ENCODE data around the gene DUSP28. TPM values are rescaled to one million over a fixed set of nuclear protein-coding genes. Genes with fewer than 3 reads are reported as not detected.

Gene DUSP28
- total and polyA plus RNA-seq, 4 donors, result 1.9 to 4.1 (median 3.0) TPM

DNA sequence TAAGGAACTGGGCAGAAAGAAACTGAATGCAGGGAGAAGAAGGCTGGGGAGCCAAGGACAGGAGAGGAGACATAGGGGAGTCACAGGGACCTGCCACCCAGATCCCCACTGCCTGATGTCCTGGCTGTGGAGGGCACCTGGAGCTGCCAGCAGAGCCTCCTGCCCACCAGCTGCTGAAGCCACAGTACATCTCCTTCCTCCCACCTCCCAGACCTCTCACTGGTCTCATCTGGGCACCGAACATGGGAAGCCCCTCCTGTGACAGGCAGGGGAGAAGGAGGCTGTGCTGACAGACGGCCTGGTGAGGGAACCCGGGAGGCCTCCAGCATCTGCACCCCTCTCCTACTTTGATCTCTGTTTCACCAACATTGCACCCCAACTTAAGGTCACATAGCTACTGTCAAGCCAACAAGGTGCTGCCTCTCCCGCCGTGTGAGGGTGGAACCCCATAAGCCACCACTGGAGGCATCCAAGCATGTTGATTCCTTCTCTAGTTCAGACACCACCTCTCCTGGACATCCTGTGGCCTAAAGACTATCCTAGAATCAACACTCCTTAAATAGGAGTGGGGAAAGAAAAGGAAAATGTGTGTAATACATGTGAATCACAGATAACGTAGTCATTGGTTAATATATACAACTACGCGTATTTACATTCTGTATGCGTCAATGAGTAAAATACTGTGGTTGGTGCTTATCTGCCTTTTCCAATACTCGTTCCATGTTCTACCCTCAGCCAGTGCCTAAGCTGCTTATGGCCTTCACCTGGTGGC lies 4.6 kb downstream of the DUSP28 start:
- 83% methylated on average over 10 of the region's 10 CpGs for WGBS
- Histone ChIP-seq H3K9me3 (ENCODE audit: control insufficient read depth in 4 of 4, low read length in 3 of 4) (no peaks in the 10 kb centered on the region), H3K4me1 (ENCODE audit: control insufficient read depth in 4 of 4, insufficient read depth in 4 of 4, low read length in 3 of 4) (peaks cover 19 to 50% (median 37%) of the 10 kb centered on the region in 4 donors), H3K4me3 (ENCODE audit: low read depth in 1 of 3, low read length in 3 of 3) (no peak overlapping the region), H3K36me3 (ENCODE audit: control insufficient read depth in 4 of 4, insufficient read depth in 3 of 4, low read depth in 1 of 4, low read length in 3 of 4) (no peaks in the 10 kb centered on the region), H3K27me3 (ENCODE audit: control insufficient read depth in 4 of 4, insufficient read depth in 4 of 4, low read length in 3 of 4) (no peaks in the 10 kb centered on the region), H3K9ac (ENCODE audit: low read depth in 1 of 2, low read length in 2 of 2) (peak overlapping the region in 1 of 2 donors; percentile 20), H3K27ac (ENCODE audit: low read depth in 1 of 2, low read length in 2 of 2) (peak overlapping the region; percentile 68 to 69)
- TF ChIP-seq, protein P1, sequence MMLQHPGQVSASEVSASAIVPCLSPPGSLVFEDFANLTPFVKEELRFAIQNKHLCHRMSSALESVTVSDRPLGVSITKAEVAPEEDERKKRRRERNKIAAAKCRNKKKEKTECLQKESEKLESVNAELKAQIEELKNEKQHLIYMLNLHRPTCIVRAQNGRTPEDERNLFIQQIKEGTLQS (IDR thresholded peaks at IDR 0.05), result no peak
- TF ChIP-seq, protein P2, sequence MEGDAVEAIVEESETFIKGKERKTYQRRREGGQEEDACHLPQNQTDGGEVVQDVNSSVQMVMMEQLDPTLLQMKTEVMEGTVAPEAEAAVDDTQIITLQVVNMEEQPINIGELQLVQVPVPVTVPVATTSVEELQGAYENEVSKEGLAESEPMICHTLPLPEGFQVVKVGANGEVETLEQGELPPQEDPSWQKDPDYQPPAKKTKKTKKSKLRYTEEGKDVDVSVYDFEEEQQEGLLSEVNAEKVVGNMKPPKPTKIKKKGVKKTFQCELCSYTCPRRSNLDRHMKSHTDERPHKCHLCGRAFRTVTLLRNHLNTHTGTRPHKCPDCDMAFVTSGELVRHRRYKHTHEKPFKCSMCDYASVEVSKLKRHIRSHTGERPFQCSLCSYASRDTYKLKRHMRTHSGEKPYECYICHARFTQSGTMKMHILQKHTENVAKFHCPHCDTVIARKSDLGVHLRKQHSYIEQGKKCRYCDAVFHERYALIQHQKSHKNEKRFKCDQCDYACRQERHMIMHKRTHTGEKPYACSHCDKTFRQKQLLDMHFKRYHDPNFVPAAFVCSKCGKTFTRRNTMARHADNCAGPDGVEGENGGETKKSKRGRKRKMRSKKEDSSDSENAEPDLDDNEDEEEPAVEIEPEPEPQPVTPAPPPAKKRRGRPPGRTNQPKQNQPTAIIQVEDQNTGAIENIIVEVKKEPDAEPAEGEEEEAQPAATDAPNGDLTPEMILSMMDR (IDR thresholded peaks at IDR 0.05; ENCODE audit: low read depth, low read length, missing input control), result no peak
- TF ChIP-seq YY1 (IDR thresholded peaks at IDR 0.05) (no peak), RAD21 (IDR thresholded peaks at IDR 0.05) (no peak)
- DNase-seq (ENCODE audit: low spot score), result no peak

DNA sequence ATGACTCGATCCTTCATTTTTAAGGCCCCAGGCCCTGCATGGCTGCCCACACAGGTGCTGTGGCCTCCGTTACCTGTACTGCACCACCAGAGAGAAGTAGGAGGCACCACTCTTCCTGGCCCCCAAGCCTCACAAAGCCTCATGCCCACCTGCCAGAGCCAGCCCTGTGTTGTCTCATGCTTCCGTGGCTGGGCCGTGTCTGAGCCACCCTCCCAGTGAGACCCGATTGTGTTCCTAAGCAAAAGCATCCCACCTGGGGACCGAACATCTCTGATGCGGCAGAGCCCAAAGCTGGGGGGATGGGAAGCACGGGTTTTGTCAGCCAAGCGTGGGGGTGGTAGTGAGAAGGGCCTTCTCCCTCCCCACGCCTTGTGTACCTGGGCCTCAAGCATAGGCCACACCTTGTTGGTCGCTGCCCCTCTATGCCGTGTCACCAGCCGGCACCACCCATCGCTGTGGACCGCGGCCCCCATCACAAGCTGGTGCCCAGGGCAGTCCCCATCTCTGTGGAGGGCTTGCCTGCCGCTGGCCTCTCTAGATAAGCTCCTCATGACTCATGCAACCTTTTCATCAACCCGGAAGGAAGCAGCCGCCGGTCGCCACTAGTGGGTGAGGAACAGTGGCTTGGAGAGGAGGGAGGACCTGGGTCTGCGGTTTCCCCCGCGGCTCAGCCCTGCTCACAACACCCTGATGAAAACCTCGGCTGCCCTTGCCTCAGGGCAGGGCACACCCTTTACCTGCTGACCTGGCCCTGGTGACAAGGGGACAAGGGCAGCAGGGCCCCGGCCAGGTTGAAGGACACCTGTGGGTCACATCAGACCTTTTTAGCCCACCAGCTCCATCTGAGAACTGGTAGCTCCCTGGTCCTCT lies 5.4 kb downstream of the DUSP28 start:
- Histone ChIP-seq H3K9me3 (ENCODE audit: control insufficient read depth in 4 of 4, low read length in 3 of 4) (no peaks in the 10 kb centered on the region), H3K4me3 (ENCODE audit: low read depth in 1 of 3, low read length in 3 of 3) (no peak overlapping the region), H3K27me3 (ENCODE audit: control insufficient read depth in 4 of 4, insufficient read depth in 4 of 4, low read length in 3 of 4) (no peaks in the 10 kb centered on the region), H3K27ac (ENCODE audit: low read depth in 1 of 2, low read length in 2 of 2) (peak overlapping the region; percentile 68 to 82), H3K36me3 (ENCODE audit: control insufficient read depth in 4 of 4, insufficient read depth in 3 of 4, low read depth in 1 of 4, low read length in 3 of 4) (no peaks in the 10 kb centered on the region), H3K9ac (ENCODE audit: low read depth in 1 of 2, low read length in 2 of 2) (peak overlapping the region; percentile 20 to 29), H3K4me1 (ENCODE audit: control insufficient read depth in 4 of 4, insufficient read depth in 4 of 4, low read length in 3 of 4) (peaks cover 26 to 51% (median 43%) of the 10 kb centered on the region in 4 donors)
- WGBS, result 57% methylated on average over 26 of the region's 26 CpGs
- peak; percentile 78 to 80 for TF ChIP-seq JUND (IDR thresholded peaks at IDR 0.05)
- TF ChIP-seq, protein P3, sequence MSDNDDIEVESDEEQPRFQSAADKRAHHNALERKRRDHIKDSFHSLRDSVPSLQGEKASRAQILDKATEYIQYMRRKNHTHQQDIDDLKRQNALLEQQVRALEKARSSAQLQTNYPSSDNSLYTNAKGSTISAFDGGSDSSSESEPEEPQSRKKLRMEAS (IDR thresholded peaks at IDR 0.05), result no peak
- TF ChIP-seq HNF4G (IDR thresholded peaks at IDR 0.05), result no peak
- no peak for TF ChIP-seq FOXA1 (IDR thresholded peaks at IDR 0.05)
- no peak for TF ChIP-seq TAF1 (conservative IDR thresholded peaks at IDR 0.05)
- TF ChIP-seq, protein P4, sequence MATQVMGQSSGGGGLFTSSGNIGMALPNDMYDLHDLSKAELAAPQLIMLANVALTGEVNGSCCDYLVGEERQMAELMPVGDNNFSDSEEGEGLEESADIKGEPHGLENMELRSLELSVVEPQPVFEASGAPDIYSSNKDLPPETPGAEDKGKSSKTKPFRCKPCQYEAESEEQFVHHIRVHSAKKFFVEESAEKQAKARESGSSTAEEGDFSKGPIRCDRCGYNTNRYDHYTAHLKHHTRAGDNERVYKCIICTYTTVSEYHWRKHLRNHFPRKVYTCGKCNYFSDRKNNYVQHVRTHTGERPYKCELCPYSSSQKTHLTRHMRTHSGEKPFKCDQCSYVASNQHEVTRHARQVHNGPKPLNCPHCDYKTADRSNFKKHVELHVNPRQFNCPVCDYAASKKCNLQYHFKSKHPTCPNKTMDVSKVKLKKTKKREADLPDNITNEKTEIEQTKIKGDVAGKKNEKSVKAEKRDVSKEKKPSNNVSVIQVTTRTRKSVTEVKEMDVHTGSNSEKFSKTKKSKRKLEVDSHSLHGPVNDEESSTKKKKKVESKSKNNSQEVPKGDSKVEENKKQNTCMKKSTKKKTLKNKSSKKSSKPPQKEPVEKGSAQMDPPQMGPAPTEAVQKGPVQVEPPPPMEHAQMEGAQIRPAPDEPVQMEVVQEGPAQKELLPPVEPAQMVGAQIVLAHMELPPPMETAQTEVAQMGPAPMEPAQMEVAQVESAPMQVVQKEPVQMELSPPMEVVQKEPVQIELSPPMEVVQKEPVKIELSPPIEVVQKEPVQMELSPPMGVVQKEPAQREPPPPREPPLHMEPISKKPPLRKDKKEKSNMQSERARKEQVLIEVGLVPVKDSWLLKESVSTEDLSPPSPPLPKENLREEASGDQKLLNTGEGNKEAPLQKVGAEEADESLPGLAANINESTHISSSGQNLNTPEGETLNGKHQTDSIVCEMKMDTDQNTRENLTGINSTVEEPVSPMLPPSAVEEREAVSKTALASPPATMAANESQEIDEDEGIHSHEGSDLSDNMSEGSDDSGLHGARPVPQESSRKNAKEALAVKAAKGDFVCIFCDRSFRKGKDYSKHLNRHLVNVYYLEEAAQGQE (IDR thresholded peaks at IDR 0.05), result no peak
- no peak for TF ChIP-seq RAD21 (IDR thresholded peaks at IDR 0.05)
- TF ChIP-seq, protein P5, sequence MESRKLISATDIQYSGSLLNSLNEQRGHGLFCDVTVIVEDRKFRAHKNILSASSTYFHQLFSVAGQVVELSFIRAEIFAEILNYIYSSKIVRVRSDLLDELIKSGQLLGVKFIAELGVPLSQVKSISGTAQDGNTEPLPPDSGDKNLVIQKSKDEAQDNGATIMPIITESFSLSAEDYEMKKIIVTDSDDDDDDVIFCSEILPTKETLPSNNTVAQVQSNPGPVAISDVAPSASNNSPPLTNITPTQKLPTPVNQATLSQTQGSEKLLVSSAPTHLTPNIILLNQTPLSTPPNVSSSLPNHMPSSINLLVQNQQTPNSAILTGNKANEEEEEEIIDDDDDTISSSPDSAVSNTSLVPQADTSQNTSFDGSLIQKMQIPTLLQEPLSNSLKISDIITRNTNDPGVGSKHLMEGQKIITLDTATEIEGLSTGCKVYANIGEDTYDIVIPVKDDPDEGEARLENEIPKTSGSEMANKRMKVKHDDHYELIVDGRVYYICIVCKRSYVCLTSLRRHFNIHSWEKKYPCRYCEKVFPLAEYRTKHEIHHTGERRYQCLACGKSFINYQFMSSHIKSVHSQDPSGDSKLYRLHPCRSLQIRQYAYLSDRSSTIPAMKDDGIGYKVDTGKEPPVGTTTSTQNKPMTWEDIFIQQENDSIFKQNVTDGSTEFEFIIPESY (IDR thresholded peaks at IDR 0.05), result no peak
- TF ChIP-seq HNF4A (conservative IDR thresholded peaks at IDR 0.05), result no peak
- TF ChIP-seq SP1 (IDR thresholded peaks at IDR 0.05), result peak; percentile 32
- TF ChIP-seq, protein P2 (IDR thresholded peaks at IDR 0.05; ENCODE audit: low read depth, low read length, missing input control), result no peak
- TF ChIP-seq YY1 (IDR thresholded peaks at IDR 0.05), result no peak
- TF ChIP-seq RXRA (IDR thresholded peaks at IDR 0.05), result no peak
- peak; percentile 30 for TF ChIP-seq NR2F2 (IDR thresholded peaks at IDR 0.05)
- no peak for TF ChIP-seq FOXA2 (IDR thresholded peaks at IDR 0.05)
- TF ChIP-seq, protein P1 (IDR thresholded peaks at IDR 0.05), result no peak
- TF ChIP-seq EGR1 (IDR thresholded peaks at IDR 0.05; ENCODE audit: low read depth in 2 of 2), result no peak
- TF ChIP-seq GABPA (IDR thresholded peaks at IDR 0.05 in 1 of 2, conservative IDR thresholded peaks at IDR 0.05 in 1 of 2), result no peak
- peak; percentile 84 for DNase-seq (ENCODE audit: low spot score)
